ENCODE results near the gene CYFIP1. TPM values are rescaled to one million over a fixed set of nuclear protein-coding genes. Genes with fewer than 3 reads are reported as not detected.

CYFIP1 gene
- total and polyA plus RNA-seq, 2 of the 8 experiments (the other 6 are each of a cell fraction or from before 2014, with no cell fraction given) = 38.6 to 81.7 TPM

DNA sequence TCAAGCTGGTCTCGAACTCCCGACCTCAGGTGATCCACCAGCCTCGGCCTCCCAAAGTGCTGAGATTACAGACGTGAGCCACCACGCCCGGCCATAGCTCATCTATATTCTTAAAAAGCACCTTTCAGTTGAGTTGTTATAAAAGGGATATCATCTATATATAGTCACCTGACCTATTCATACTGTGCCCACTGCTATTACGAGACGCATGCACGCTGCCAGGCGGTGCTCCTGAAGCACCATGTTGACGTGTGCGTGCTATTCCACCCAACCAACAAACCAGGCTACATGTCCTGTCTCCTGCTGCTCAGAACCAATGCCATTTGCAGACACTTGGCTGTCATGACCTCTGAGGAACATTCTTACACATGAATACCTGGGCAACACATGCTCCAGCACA, 17.6 kb downstream of the CYFIP1 start (continued):
- TF ChIP-seq CBX5 (IDR thresholded peaks at IDR 0.05; ENCODE audit: low read depth, low read length) (no peak), PHF8 (conservative IDR thresholded peaks at IDR 0.05; ENCODE audit: low read depth, low read length) (no peak)

Data from H1 (cell line).